HCT116 (cell line): ENCODE data around the gene RIPK3.

ENCODE experiments used
- CEBPB ChIP-seq: IDR thresholded peaks from 2 replicates; pipeline ENCODE4 v1.6.1; 2012; ENCODE audit warnings: low read depth
- EGR1 ChIP-seq: IDR thresholded peaks from 2 replicates; pipeline ENCODE4 v1.6.1; 2012; ENCODE audit warnings: low read depth
- ELF1 ChIP-seq: IDR thresholded peaks from 2 replicates; pipeline ENCODE4 v1.6.1; 2012; ENCODE audit warnings: low read depth, borderline replicate concordance
- EZH2 ChIP-seq: fragments of 200-600 bp; sonication (generic); IDR thresholded peaks from 2 replicates; pipeline ENCODE4 v1.6.1; 2017; ENCODE audit warnings: antibody characterized with exemption, mixed run types
- EZH2phosphoT487 ChIP-seq: fragments of 200-600 bp; IDR thresholded peaks from 2 replicates; pipeline ENCODE4 v1.6.1; 2018; ENCODE audit warnings: antibody characterized with exemption, borderline replicate concordance
- JUND ChIP-seq: IDR thresholded peaks from 2 replicates; pipeline ENCODE4 v1.6.1; 2012
- MAX ChIP-seq: IDR thresholded peaks from 2 replicates; pipeline ENCODE4 v1.6.1; 2012
- POLR2A ChIP-seq: IDR thresholded peaks from 2 replicates; pipeline ENCODE4 v1.7.0; 2011; ENCODE audit warnings: borderline replicate concordance; ENCODE audit not compliant: insufficient read depth, insufficient read length; ENCODE audit errors: extremely low read depth
- RAD21 ChIP-seq: IDR thresholded peaks from 2 replicates; pipeline ENCODE4 v1.6.1; 2012; ENCODE audit warnings: low read depth, mild to moderate bottlenecking
- REST ChIP-seq: IDR thresholded peaks from 2 replicates; pipeline ENCODE4 v1.6.1; 2012; ENCODE audit warnings: low read depth
- SP1 ChIP-seq: IDR thresholded peaks from 2 replicates; pipeline ENCODE4 v1.6.1; 2012; ENCODE audit warnings: low read depth
- TCF7L2 ChIP-seq: IDR thresholded peaks from 2 replicates; pipeline ENCODE4 v1.7.0; 2011; ENCODE audit warnings: borderline replicate concordance, inconsistent platforms; ENCODE audit not compliant: insufficient read depth, insufficient read length; ENCODE audit errors: extremely low read depth
- YY1 ChIP-seq: IDR thresholded peaks from 2 replicates; pipeline ENCODE4 v1.6.1; 2011; ENCODE audit warnings: low read length, low read depth, moderate library complexity, mild to moderate bottlenecking; ENCODE audit not compliant: insufficient replicate concordance; ENCODE audit errors: extremely low read depth
- TF ChIP-seq, protein P1 (sequence below), 3 experiments: fragments of 200-600 bp in 1 of 3; sonication (generic) in 1 of 3; IDR thresholded peaks in 2 of 3; conservative IDR thresholded peaks in 1 of 3; 2 replicates each; pipeline ENCODE4 v1.5.1; 2012 to 2017; ENCODE audit warnings: low read depth in 2 of 3, low read length in 2 of 3, antibody characterized with exemption in 1 of 3, borderline replicate concordance in 1 of 3, control low read depth in 1 of 3, mild to moderate bottlenecking in 1 of 3, mixed read lengths in 1 of 3, mixed run types in 1 of 3, moderate library complexity in 1 of 3; ENCODE audit not compliant: insufficient read depth in 1 of 3

DNA sequence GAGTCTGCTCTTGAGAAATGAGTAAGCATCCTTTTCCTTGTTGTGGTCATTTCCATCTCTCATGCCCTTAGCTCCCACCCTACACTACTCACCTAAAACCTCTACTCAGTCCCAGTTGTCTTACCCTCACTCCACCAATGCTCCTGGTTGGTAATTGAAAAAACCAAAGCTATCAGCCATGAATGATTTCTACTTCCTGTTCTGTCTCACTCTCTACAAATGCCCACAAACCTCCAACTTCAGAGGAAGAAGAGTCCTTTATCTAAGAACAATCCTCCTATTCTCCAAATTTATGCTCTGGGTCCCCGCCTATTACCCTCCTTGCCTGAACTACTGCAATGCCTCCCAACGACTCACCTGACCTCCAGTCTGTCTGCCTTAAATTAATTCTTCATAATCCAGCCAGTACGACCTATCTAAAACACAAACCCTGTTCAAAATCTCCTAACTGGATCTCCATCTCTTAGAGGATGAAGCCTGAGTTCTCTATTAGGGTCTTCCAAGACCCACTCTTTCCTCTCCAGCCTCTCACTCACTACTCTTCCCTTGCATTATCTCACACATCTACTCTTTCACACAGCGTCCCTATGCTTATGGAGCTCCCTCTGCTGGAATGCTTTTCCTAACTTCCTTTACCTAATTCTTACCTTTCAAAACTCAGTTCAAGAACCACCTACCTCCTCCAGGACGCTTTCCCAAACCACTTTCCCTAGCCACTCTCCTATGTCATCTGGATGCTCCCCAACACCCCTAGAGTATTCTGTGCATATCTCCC lies 42.4 kb downstream of the RIPK3 start:
- TF ChIP-seq POLR2A (no peak), EZH2 (no peak), REST (no peak), EZH2phosphoT487 (no peak), RAD21 (peak; percentile 52; the same call in 1 of the 2 replicates), EGR1 (no peak), MAX (no peak), YY1 (no peak), CEBPB (no peak), ELF1 (no peak), TCF7L2 (no peak), SP1 (no peak), JUND (no peak)
- TF ChIP-seq, protein P1, sequence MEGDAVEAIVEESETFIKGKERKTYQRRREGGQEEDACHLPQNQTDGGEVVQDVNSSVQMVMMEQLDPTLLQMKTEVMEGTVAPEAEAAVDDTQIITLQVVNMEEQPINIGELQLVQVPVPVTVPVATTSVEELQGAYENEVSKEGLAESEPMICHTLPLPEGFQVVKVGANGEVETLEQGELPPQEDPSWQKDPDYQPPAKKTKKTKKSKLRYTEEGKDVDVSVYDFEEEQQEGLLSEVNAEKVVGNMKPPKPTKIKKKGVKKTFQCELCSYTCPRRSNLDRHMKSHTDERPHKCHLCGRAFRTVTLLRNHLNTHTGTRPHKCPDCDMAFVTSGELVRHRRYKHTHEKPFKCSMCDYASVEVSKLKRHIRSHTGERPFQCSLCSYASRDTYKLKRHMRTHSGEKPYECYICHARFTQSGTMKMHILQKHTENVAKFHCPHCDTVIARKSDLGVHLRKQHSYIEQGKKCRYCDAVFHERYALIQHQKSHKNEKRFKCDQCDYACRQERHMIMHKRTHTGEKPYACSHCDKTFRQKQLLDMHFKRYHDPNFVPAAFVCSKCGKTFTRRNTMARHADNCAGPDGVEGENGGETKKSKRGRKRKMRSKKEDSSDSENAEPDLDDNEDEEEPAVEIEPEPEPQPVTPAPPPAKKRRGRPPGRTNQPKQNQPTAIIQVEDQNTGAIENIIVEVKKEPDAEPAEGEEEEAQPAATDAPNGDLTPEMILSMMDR (IDR thresholded peaks at IDR 0.05 in 2 of 3, conservative IDR thresholded peaks at IDR 0.05 in 1 of 3; ENCODE audit: borderline replicate concordance in 1 of 3, insufficient read depth in 1 of 3, low read depth in 2 of 3, low read length in 2 of 3) = peak; percentile 55 to 65 (median 62); a peak in 5 of 6 replicates
